ENCODE data around the gene PLEKHH2. TPM values are rescaled to one million over a fixed set of nuclear protein-coding genes. Genes with fewer than 3 reads are reported as not detected.
A peak's percentile ranks its signal among the peaks of the same experiment; 100 is the strongest.

The PLEKHH2 gene
- total RNA-seq, 1 experiment from 2014 or later: 0.29 TPM

- no peak for DNase-seq (ENCODE audit: low read depth)
Observed at GRCh38 chr2:43758739-43759138, 121.7 kb downstream of the PLEKHH2 start.

DNA sequence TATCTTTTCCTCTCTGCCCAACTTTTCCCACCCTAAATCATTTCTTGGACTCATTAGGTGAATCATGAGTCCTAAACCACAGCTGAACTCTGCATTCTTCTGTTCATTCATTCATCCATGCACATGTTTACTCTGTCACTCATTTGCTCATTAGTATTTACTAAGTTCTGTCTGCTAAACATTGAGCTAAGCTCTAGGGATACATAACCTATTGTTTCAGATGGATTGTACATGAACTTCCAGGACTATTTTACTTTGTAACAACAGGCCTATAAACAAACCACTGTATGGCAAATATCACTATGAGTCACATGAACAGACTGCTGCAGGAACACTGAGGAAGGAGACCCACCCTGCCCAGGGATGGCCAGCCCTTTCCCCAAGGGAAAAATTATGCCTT, 122.1 kb downstream of the PLEKHH2 start:
- DNase-seq (ENCODE audit: low read depth): peak; percentile 83

GRCh38 chr2:43762286-43762685, 125.2 kb downstream of the PLEKHH2 start:
- no peak for DNase-seq (ENCODE audit: low read depth)

- DNase-seq (ENCODE audit: low read depth): no peak
Observed at GRCh38 chr2:43763091-43763490, 126.0 kb downstream of the PLEKHH2 start.

DNA sequence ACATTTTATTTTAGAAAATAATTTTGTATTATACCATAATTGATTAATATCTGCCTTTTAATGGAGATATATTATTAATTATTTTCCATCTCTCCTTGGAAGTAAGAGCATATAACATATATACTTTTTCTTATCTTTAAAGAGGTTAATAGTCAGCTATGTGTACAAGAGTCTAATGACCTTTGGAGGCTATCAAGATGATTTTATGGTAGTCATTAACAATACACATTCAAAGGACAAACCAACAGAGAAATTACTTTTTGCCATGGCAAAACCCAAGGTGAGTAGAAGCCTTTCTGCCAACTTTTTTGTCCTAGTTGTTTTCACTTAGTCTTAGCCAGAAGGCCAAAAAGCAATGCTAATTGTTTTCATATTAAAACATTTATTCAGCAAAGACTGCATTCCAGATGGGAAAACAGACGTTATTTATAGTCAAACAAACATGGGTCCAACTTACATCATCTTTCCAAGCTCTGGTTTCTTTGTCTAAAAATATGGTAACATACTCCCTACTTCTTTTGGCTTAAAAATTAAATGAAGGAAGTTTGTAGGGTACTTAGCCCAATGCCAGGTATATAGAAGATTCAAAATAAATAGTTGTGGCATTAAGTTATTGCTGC, 127.1 kb downstream of the PLEKHH2 start:
- no peak for DNase-seq (ENCODE audit: low read depth)

GRCh38 chr2:43766006-43766405, 128.9 kb downstream of the PLEKHH2 start:
- DNase-seq (ENCODE audit: low read depth): no peak

GRCh38 chr2:43773876-43774613, 137.0 kb downstream of the PLEKHH2 start, which contains the start of gene DYNC2LI1:
Gene DYNC2LI1 (plus strand): TSS chr2:43774039. CDS start chr2:43774139, 100 bp downstream.
- DNase-seq (ENCODE audit: low read depth): peak; percentile 90

DNA sequence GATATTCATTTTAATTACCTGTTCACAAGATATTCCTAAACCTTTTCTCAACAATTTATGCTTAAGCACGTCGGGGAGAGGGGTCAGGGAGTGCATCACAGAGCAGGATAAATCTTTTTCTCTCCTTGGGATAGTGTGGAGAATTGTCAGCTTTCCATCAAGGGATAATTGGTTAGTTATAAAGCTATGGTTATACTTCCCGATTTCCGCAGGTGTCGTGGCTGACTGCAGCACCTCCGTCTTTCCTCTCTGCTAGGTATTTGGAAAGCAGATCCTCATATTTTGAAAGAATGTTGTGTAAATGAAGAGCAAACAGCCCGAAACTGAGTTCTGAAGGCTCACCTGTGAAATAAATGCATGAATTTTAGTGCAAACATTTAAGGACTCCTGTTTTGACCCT, 137.6 kb downstream of the PLEKHH2 start:
- no peak for DNase-seq (ENCODE audit: low read depth)

GRCh38 chr2:43776324-43776723, 139.3 kb downstream of the PLEKHH2 start:
- DNase-seq (ENCODE audit: low read depth): no peak

DNA sequence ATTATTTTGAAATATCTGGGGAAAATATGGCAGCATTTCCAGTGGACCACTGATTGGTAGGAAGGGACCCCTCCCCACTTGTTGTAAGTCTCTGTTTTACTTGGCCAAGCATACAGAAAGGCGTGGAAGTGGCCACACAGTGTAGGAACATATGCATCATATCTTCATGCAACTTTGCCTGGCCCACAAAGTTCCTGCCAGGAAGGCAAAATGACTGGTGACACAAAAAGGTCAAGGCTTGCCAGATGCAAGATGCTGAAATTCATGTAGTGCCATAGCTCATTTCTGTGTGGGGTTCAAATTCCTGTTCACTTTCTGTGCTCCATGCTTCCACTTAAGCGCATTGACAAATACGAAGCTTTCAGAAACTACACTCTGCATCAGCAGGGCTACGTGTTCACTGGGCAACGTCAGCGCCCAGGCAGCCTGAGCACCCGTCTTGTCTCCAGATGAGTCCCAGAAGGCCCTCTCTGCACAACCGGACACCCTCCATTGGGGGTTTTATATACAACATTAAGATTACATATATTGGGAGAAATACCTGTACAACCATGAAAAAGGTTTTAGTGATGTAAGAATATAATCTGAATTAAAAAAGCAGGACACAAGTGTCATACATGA, 140.4 kb downstream of the PLEKHH2 start:
- no peak for DNase-seq (ENCODE audit: low read depth)

DNA sequence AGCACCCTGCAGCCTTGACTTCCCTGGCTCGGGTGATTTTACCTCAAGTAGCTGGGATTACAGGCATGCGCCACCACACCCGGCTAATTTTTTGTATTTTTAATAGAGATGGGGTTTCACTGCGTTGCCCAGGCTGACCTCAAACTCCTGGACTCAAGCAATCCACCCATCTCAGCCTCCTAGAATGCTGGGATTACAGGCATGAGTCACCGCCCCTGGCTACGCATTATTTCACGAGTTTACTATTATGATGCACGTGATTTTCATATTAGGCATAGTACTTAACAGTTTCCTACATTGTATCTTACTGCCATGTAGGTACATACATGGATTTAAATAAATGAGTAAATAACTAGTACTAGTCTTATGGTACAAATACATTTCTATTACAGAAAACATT, 141.2 kb downstream of the PLEKHH2 start:
- no peak for DNase-seq (ENCODE audit: low read depth)

DNA sequence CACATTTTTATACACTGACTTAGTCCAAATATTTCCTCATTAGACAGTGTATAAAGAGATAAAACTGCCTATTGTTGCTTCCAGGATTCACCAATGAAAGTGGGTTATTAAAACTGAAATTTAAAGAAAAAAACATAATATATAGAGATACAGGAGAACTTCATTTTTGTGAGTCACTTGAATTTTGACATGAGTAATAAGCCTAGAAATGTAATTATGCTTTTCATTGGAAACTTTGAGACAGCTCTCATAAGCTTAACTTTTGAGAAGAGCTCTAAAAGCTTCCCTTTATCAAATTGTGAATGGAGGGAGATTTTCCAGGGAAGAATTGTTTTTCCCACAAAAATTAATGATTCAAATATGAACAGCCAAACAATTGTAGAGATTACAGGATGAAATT, 150.8 kb downstream of the PLEKHH2 start:
- DNase-seq (ENCODE audit: low read depth): no peak

GRCh38 chr2:43788646-43789045, 151.6 kb downstream of the PLEKHH2 start:
- no peak for DNase-seq (ENCODE audit: low read depth)

GRCh38 chr2:43790147-43790546, 153.1 kb downstream of the PLEKHH2 start:
- DNase-seq (ENCODE audit: low read depth): no peak

DNA sequence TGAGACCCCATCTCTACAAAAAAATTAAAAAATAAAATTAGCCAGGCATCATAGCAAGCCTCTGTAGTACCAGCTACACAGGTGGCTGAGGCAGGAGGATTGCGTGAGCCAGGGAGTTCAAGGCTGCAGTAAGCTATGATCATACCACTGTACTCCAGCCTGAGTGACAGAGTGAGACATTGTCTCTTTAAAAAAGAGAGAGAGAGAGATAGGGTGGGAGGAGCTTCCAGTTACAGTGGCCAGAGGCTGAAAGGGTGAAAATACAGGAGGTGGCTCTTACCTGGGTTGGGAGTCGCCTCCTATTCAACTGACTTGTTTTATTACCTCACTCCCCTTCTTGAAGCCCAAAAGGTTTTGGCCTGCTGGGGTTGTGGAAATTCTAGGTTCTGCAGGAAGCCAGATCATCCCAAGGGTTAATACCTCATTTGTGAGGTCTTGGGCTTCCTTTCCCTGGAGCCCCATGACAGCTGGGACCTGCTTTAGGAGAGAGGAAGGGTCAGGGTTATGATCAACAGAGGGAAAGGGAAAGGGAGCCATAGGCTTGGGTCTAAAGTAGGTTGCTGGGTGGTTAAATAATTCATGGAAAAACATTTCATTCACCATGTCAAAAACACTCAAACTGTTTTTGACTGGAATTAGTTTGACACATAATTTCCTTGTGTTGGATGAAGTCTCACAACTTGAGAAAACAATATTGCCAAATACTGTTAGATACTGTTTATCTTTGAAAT, 154.1 kb downstream of the PLEKHH2 start:
- DNase-seq (ENCODE audit: low read depth): no peak

DNA sequence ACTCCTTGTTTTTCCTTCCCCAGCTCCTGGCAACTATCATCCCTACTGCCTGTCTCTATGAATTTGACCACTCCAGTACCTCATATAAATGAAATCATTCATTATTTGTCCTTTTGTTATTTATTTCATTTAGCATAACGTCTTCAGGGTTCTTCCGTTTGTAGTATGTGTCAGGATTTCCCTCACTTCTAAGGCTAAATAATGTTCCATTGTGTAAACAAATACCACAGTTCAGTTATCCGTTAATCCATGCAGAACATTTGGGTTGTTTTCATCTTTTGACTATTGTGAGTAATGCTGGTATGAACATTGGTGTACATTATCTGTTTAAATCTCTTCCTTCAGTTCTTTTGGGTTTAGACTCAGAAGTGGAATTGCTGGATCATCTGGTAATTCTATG, 155.6 kb downstream of the PLEKHH2 start:
- DNase-seq (ENCODE audit: low read depth): no peak

DNA sequence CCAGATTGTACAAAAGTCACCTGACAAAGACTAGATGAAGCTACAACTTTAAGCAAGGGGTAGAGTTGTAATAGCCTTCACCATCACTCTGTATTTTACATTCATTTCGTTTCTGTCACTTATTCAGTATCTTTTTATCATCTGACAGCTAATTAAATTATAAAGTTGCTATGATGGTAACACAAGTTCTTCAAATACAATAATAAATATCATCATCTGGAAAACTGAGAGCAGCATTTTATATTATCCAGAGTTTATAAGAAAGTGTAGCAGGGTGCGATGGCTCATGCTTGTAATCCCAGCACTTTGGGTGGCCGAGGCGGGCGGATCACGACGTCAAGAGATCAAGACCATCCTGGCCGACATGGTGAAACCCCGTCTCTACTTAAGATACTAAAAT, 157.9 kb downstream of the PLEKHH2 start:
- no peak for DNase-seq (ENCODE audit: low read depth)

GRCh38 chr2:43796206-43796605, 159.1 kb downstream of the PLEKHH2 start:
- no peak for DNase-seq (ENCODE audit: low read depth)

- DNase-seq (ENCODE audit: low read depth): no peak
Observed at GRCh38 chr2:43798300-43798699, 161.2 kb downstream of the PLEKHH2 start.

DNA sequence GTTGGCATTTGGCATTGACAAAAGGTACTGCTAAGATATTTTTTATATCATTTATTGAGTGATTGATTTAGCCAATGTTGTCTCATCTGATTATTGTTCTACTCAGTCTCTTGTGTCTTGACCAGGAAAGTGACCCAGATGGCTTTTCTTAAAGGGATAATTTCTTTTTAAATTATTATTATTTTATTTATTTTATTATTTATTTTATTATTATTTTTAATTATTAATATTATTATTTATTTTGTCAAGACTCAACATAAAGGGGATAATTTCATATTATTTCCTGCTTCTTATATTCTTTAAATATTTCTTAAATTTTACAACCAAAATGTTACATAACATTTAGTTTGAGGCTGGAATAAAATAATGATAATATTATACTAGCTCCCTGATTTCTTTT, 163.8 kb downstream of the PLEKHH2 start:
- DNase-seq (ENCODE audit: low read depth): no peak

- no peak for DNase-seq (ENCODE audit: low read depth)
Observed at GRCh38 chr2:43802135-43802534, 165.1 kb downstream of the PLEKHH2 start.

DNA sequence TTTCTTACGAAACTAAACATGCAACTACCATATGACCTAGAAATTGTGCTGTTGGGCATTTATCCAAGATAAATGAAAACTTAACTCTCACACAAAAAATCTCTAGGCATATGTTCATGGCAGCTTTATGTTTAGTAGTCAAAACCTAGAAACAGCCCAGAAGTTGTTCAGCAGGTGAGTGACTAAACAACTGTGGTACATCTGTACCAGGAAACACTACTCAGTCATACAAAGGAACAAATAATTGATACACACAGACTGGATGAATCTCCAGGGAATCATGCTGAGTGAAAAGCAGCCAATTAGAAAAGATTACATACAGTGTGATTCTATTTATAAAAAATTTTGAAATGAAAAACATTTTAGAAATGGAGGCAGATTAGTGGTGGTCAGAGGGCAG, 166.1 kb downstream of the PLEKHH2 start:
- DNase-seq (ENCODE audit: low read depth): no peak
